CD4-positive, alpha-beta T cell treated with Interleukin-4 for 1 hour (primary cell): ENCODE results near the gene SIGMAR1.
A peak's percentile ranks its signal among the peaks of the same experiment; 100 is the strongest.

Experiments
- DNase-seq, 2 donors: peaks; one replicate each; pipeline ENCODE4 v3.0.0-alpha.2; 2020 to 2022

Gene SIGMAR1

GRCh38 chr9:34629491-34629808, 8.1 kb downstream of the SIGMAR1 start:
- DNase-seq: no peak

- no peak for DNase-seq
Observed at GRCh38 chr9:34628656-34629490, 8.7 kb downstream of the SIGMAR1 start, which contains the start of gene ARID3C. ARID3C (minus strand) TSS chr9:34629066; CDS start chr9:34628014, 1,052 bp downstream.

GRCh38 chr9:34627716-34628655, 9.6 kb downstream of the SIGMAR1 start:
- DNase-seq: no peak

- DNase-seq: no peak
Observed at GRCh38 chr9:34625186-34625486, 12.5 kb downstream of the SIGMAR1 start.

- no peak for DNase-seq
Observed at GRCh38 chr9:34624475-34625185, 13.0 kb downstream of the SIGMAR1 start.

GRCh38 chr9:34623374-34624235, 14.0 kb downstream of the SIGMAR1 start:
- no peak for DNase-seq

- DNase-seq: peak; percentile 96
Observed at GRCh38 chr9:34620061-34620994, 17.3 kb downstream of the SIGMAR1 start, which contains the start of gene DCTN3. DCTN3 (minus strand) TSS chr9:34620495; CDS start chr9:34620464, 31 bp downstream.

- no peak for DNase-seq
Observed at GRCh38 chr9:34615132-34615531, 22.5 kb downstream of the SIGMAR1 start.

GRCh38 chr9:34612788-34613390, 24.7 kb downstream of the SIGMAR1 start:
- peak; percentile 74 to 79 for DNase-seq

GRCh38 chr9:34611811-34612787, 25.5 kb downstream of the SIGMAR1 start, which contains the start of gene RPP25L:
RPP25L (minus strand) TSS chr9:34612097; CDS start chr9:34611296, 801 bp downstream.
- peak; percentile 81 to 85 for DNase-seq

- no peak for DNase-seq
Observed at GRCh38 chr9:34611251-34611810, 26.3 kb downstream of the SIGMAR1 start.

GRCh38 chr9:34610434-34611206, 27.0 kb downstream of the SIGMAR1 start:
- no peak for DNase-seq

- no peak for DNase-seq
Observed at GRCh38 chr9:34607331-34607730, 30.3 kb downstream of the SIGMAR1 start.

GRCh38 chr9:34606905-34607304, 30.7 kb downstream of the SIGMAR1 start:
- DNase-seq: no peak

- no peak for DNase-seq
Observed at GRCh38 chr9:34606190-34606589, 31.4 kb downstream of the SIGMAR1 start.

GRCh38 chr9:34603610-34604231, 33.9 kb downstream of the SIGMAR1 start:
- DNase-seq: peak; percentile 81 to 83

- DNase-seq: no peak
Observed at GRCh38 chr9:34601937-34602573, 35.5 kb downstream of the SIGMAR1 start.
